ENCODE measurements around the gene GUCY1B1.

The GUCY1B1 gene

DNA sequence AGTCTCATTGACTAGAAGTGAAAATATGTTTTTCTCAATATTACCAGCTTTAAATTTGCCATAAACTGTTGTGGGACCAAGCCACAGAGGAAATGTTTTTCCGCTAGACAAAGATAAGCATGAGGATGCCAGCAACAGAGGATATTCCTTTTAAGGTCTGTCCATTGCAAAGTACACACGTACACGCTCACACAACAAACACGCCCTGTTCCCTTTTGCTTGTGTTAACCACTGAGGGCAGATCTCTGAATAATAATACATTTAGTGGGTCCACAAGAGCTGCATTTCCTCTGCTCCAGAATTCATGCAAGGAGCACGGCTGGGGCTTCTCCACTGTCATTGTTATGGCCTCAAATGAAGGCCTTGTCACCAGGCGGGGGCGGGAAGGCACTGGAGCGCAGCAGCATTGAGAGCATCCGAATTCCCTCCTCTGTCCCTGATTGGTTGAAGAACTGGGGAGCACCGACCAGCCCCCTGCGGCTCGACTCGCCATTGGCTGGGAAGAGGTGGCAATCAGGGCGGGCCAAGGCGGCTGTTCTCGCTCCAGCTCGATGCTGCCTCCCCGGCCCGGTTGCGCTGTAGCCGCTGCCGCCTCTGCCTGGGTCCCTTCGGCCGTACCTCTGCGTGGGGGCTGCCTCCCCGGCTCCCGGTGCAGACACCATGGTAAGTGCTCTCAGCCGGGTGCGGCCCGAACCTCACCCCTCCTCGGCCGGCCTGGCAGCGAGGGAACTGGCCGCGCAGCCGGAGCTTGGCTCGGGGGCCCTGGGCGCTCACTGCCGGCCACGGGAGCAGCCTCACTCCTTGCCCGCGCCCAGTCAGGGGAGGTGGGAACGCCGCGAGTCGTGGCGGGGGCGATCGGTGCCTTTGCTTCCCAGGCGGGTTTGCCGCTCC, at the start of gene GUCY1B1:
TSS of gene GUCY1B1 (plus strand) at position 541 of the 891 bp plus-strand sequence. CDS start at position 661, 120 bp downstream.
- TF ChIP-seq, protein P1, sequence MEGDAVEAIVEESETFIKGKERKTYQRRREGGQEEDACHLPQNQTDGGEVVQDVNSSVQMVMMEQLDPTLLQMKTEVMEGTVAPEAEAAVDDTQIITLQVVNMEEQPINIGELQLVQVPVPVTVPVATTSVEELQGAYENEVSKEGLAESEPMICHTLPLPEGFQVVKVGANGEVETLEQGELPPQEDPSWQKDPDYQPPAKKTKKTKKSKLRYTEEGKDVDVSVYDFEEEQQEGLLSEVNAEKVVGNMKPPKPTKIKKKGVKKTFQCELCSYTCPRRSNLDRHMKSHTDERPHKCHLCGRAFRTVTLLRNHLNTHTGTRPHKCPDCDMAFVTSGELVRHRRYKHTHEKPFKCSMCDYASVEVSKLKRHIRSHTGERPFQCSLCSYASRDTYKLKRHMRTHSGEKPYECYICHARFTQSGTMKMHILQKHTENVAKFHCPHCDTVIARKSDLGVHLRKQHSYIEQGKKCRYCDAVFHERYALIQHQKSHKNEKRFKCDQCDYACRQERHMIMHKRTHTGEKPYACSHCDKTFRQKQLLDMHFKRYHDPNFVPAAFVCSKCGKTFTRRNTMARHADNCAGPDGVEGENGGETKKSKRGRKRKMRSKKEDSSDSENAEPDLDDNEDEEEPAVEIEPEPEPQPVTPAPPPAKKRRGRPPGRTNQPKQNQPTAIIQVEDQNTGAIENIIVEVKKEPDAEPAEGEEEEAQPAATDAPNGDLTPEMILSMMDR (IDR thresholded peaks at IDR 0.05), result no peak

DNA sequence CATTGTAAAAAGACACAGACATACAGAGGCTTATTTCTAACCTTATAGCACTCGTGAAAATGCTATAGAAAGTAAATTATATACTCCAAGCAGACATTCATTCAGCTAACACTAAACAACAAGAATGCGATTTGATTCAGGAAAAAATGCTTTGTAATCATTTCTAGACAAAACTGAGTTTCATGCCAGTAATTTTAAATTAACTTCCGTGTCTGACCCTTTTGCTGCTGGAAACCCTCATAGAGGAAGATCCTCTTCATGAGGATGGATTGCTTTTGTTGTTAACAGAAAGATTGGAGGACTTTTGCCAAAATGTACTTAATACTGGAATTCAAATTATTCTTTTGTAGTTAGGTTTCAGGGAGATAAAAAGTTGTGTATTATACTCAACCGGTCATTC, 48.9 kb upstream of the GUCY1B1 start:
- TF ChIP-seq, protein P1 (IDR thresholded peaks at IDR 0.05), result no peak

DNA sequence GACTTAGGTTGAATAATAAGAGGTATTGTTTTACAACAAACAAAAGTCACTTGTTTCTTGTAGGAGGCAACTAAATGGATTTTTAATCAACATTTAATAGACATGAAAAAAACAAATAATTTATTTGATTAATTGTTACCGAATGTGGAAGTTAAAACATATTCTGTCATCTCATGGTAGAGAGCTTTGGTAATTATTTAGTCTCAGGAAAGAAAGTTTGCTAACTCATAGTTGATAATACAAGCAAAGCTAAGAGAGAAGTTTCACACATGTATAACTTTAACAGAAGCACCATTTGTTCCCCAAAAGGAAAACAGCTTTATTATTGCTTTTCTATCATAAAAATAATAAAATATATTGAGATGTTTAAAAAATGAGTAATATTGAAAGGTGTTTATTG, 47.3 kb upstream of the GUCY1B1 start:
- TF ChIP-seq, protein P1 (IDR thresholded peaks at IDR 0.05), result no peak

DNA sequence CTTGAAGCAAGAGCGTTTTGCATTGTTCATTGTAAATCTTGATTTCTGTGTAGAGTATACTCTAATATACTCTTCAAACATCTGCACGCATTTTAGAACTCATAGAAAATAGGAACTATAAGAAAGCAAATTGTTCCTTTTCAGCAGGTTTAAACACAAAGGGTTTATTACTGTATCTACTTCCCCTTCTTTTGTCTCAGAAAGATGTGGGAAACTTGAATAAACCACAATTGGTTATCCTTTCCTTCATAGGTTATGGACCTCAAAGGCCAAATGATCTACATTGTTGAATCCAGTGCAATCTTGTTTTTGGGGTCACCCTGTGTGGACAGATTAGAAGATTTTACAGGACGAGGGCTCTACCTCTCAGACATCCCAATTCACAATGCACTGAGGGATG, 46.0 kb upstream of the GUCY1B1 start:
- TF ChIP-seq, protein P1 (IDR thresholded peaks at IDR 0.05), result no peak

DNA sequence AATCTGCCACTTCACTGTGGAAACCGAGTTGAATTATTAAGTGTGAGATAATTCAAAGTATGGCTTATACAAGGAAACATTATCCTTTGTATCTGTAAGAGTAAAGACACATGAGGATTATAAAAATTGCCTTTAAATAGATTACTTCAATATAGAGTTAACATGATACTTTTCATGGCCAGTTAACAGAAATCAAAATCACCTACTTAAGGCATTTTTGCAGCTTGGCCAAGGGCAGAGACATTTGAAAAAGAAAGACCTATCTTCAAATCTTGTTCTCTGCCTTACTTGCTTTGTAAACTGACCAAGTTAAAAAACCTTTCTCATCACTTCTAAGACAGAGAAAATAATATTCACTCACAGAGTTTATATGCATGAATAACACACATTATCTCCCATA, 44.9 kb upstream of the GUCY1B1 start:
- TF ChIP-seq, protein P1 (IDR thresholded peaks at IDR 0.05), result no peak

DNA sequence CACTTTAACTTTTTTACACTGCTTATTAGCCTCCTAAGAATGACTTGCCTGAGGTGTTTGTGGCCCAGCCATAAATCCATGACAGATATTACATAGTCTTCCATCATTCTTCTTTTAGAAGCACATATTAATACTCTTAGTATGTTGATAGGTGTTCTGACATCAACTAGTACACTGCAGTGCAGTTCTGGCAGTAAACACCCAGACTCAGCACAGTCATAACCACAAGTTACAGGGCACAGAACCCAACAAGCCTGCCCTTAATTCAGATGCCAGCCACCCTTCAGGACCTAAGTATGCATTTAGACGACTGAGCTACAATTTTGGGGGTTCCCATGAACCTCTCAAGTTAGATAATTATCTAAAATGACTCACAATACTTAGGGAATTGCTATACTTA, 36.5 kb upstream of the GUCY1B1 start:
- TF ChIP-seq, protein P1 (IDR thresholded peaks at IDR 0.05), result no peak

DNA sequence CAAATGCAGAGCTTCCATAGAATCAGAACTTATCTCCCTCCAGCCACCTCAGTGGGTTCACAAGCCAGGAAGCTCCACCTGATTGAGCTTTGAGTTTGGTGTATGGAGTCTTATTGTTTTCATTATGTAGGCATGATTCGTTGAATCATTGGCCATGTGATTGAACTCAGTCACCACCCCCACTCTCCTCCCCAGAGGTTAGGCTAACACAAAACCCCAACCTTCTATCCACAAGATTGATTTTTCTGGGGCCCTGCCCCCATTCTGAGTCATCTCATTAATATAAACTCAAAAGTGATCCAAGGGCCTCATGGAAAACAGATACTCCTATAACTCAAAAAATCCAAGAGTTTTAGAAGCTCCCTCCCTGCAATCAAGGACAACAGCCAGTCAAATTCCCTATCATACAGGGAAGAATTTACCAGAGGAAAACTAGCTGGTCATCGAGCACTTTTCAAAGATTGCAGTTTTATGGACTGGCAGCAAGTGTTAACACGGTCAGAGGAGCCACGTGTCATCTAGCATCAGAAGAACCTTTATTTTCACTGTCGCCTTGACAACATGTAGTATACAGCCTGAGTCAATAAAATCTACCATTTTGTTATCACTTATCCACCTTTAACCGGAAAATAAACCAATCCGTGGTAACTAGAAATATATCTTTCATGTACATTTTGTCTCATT, 35.9 kb upstream of the GUCY1B1 start:
- TF ChIP-seq, protein P1 (IDR thresholded peaks at IDR 0.05), result no peak
